Panc1 (cell line): ENCODE measurements around the gene PSMA8. TPM values are rescaled to one million over a fixed set of nuclear protein-coding genes. Genes with fewer than 3 reads are reported as not detected.
"Not testable (repeated sequence)": the region's sequence is repeated elsewhere in the genome, so short reads cannot be mapped to it uniquely, and the experiment has no call there.

ENCODE experiments used
- ATAC-seq: fragments of 200-7000 bp; cut with Tn5 transposase; 2 replicates; pipeline ENCODE4 v1.9.1; 2020; ENCODE audit warnings: mild to moderate bottlenecking, moderate library complexity
- BruUV-seq: library from RNA; stranded (reverse); fragments of 400-500 nt; replicated peaks from 2 replicates; lab custom pipeline; 2021; lab: Mats Ljungman, UMichigan
- CTCF ChIA-PET: fragments of 300-600 bp; sonication (Branson Sonifier 250); formaldehyde crosslinking; loops from one replicate; lab custom pipeline; 2022; ENCODE audit warnings: antibody characterized with exemption; lab: Charles Lee
- POLR2A ChIA-PET: fragments of 300-600 bp; sonication (Branson Sonifier 250); formaldehyde crosslinking; loops from one replicate; lab custom pipeline; 2022; ENCODE audit warnings: antibody characterized with exemption; lab: Charles Lee
- DNase-seq: peaks from one replicate; pipeline ENCODE4 v3.0.0-alpha.2; 2010; ENCODE audit warnings: low read depth, low spot score
- H3K27ac ChIP-seq: 2 replicates; pipeline ENCODE4 v1.5.1; 2011; ENCODE audit warnings: mild to moderate bottlenecking, low read length, inconsistent platforms
- H3K27me3 ChIP-seq: fragments of 200-500 bp; sonication (Bioruptor generic); 2 replicates; pipeline ENCODE4 v1.6.0; 2014; ENCODE audit warnings: low read length, inconsistent platforms; ENCODE audit not compliant: control insufficient read depth, insufficient read depth
- H3K36me3 ChIP-seq: fragments of 200-500 bp; sonication (Bioruptor generic); 2 replicates; pipeline ENCODE4 v1.5.1; 2014; ENCODE audit warnings: inconsistent platforms, mild to moderate bottlenecking, low read length, moderate library complexity; ENCODE audit not compliant: control insufficient read depth, insufficient read depth
- H3K4me1 ChIP-seq: 2 replicates; pipeline ENCODE4 v1.5.1; 2011; ENCODE audit warnings: inconsistent platforms, mild to moderate bottlenecking, low read length, moderate library complexity; ENCODE audit not compliant: control insufficient read depth, insufficient read depth
- H3K4me3 ChIP-seq, 2 experiments: 2 replicates each; pipeline ENCODE4 v1.5.1; 2011 to 2012; ENCODE audit warnings: low read depth in 2 of 2, low read length in 2 of 2, mild to moderate bottlenecking in 2 of 2, inconsistent platforms in 1 of 2, moderate library complexity in 1 of 2
- H3K9me3 ChIP-seq: fragments of 200-500 bp; sonication (Bioruptor generic); 2 replicates; pipeline ENCODE4 v1.5.1; 2014; ENCODE audit warnings: low read depth, mild to moderate bottlenecking, inconsistent platforms, low read length, moderate library complexity; ENCODE audit not compliant: control insufficient read depth, insufficient read depth
- CTCF ChIP-seq: fragments of 450-650 bp; IDR thresholded peaks from 2 replicates; pipeline ENCODE4 v1.5.1; 2017; ENCODE audit warnings: mild to moderate bottlenecking
- POLR2AphosphoS5 ChIP-seq: IDR thresholded peaks from 2 replicates; pipeline ENCODE4 v1.6.1; 2012; ENCODE audit warnings: mild to moderate bottlenecking, low read depth, low read length, moderate library complexity
- REST ChIP-seq, 2 experiments: IDR thresholded peaks; 2 replicates each; pipeline ENCODE4 v1.6.1; 2011 to 2012; ENCODE audit warnings: low read depth in 2 of 2, control low read depth in 1 of 2, low read length in 1 of 2, mild to moderate bottlenecking in 1 of 2, moderate library complexity in 1 of 2; ENCODE audit not compliant: insufficient read depth in 1 of 2
- SIN3A ChIP-seq: IDR thresholded peaks from 2 replicates; pipeline ENCODE4 v1.6.1; 2012; ENCODE audit warnings: low read depth, mild to moderate bottlenecking, low read length, moderate library complexity, borderline replicate concordance; ENCODE audit not compliant: insufficient read depth
- TCF7L2 ChIP-seq: IDR thresholded peaks from 2 replicates; pipeline ENCODE4 v1.6.1; 2011; ENCODE audit warnings: mild to moderate bottlenecking, low read depth, low read length, inconsistent platforms
- in situ Hi-C: cut with HindIII; loops from 2 replicates; pipeline ENCODE4 v1.10.0; 2016; ENCODE audit warnings: low sequenced_read_pairs, low pct_unique_long_range_greater_than_20kb
- intact Hi-C: fragments of 100-400 bp; cut with micrococcal nuclease; formaldehyde crosslinking; loops from one replicate; pipeline ENCODE4 v1.10.0; 2022; ENCODE audit not compliant: unreplicated experiment
- total RNA-seq: library from RNA; stranded (reverse); gene quantifications from one replicate; pipeline ENCODE4 v1.2.1, GENCODE V29; 2021; ENCODE audit not compliant: unreplicated experiment

PSMA8 gene
- total RNA-seq, 1 experiment from 2014 or later = not detected

- no peaks in the 10 kb centered on the region for H3K4me1 ChIP-seq
- intact Hi-C loops (loop anchor here (10.0 kb wide), 1 partner anchor 55 kb away; no protein-coding TSS in a partner anchor), in situ Hi-C loops (no loop called here)
- ChIA-PET POLR2A (no interaction called here), CTCF (no interaction called here)
- no peaks in the 10 kb centered on the region for H3K36me3 ChIP-seq
- no peak for ATAC-seq
- H3K27ac ChIP-seq = no peak overlapping the region
- H3K4me3 ChIP-seq = no peak overlapping the region
- TF ChIP-seq SIN3A (no peak), TCF7L2 (no peak), CTCF (peak; percentile 34; the same call in 1 of the 2 replicates)
- BruUV-seq = no TSS peak
- H3K27me3 ChIP-seq = no peaks in the 10 kb centered on the region
- H3K9me3 ChIP-seq = no peaks in the 10 kb centered on the region
- DNase-seq = no peak
These were observed 25.7 kb downstream of the PSMA8 start for GRCh38 chr18:26159353-26159752.

GRCh38 chr18:26164571-26164970, 30.9 kb downstream of the PSMA8 start:
- TF ChIP-seq REST (IDR thresholded peaks at IDR 0.05; ENCODE audit: insufficient read depth in 1 of 2, low read depth in 2 of 2, low read length in 1 of 2) (no peak), POLR2AphosphoS5 (no peak), SIN3A (no peak), CTCF (no peak)
- ChIA-PET POLR2A (no interaction called here), CTCF (no interaction called here)
- DNase-seq (no peak), ATAC-seq (no peak)
- no peak overlapping the region for H3K27ac ChIP-seq
- intact Hi-C loops (no loop called here), in situ Hi-C loops (no loop called here)
- no peaks in the 10 kb centered on the region for H3K27me3 ChIP-seq
- no peaks in the 10 kb centered on the region for H3K4me1 ChIP-seq
- H3K36me3 ChIP-seq = no peaks in the 10 kb centered on the region
- no peak overlapping the region for H3K4me3 ChIP-seq
- H3K9me3 ChIP-seq = no peaks in the 10 kb centered on the region
- no TSS peak for BruUV-seq

GRCh38 chr18:26167592-26167991, 33.9 kb downstream of the PSMA8 start:
- H3K27me3 ChIP-seq, intact Hi-C loops, H3K27ac ChIP-seq, CTCF ChIA-PET, H3K36me3 ChIP-seq, BruUV-seq, in situ Hi-C loops, DNase-seq, H3K4me1 ChIP-seq, H3K4me3 ChIP-seq, ATAC-seq, H3K9me3 ChIP-seq, POLR2A ChIA-PET: not testable (repeated sequence)
